GM19324 (cell line): Measurements from ENCODE around the gene PCNX1.

Experiments
- ATAC-seq: cut with Tn5 transposase; IDR thresholded peaks from one replicate; pipeline ENCODE4 v1.9.1; 2021; ENCODE audit warnings: mild to moderate bottlenecking, moderate library complexity; ENCODE audit not compliant: unreplicated experiment, low FRiP score

Gene PCNX1

DNA sequence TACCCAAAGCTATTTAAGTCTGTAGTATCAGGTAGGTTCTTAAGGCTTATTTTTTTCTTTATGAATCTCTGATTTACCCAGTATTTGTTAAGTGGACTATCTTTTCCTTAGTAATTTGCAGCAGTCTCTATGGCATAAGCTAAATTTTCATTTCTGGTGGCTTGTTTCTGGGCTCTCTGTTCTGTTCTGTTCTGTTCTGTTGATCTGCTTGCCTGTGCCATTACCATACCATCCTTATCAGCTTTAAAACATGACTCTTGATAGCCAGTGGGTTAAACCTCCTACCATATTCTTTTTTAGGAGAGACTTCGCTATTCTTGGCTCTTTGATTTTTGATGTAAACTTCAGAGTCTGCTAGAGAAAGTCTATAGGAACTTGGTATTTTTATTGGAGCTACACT, 46.8 kb downstream of the PCNX1 start:
- ATAC-seq: no peak

- ATAC-seq: no peak
These were observed 48.6 kb downstream of the PCNX1 start for GRCh38 chr14:70955543-70956480.

- ATAC-seq: no peak
These were observed 49.3 kb downstream of the PCNX1 start for GRCh38 chr14:70956511-70956910.

GRCh38 chr14:70957710-70958109, 50.5 kb downstream of the PCNX1 start:
- ATAC-seq: no peak

DNA sequence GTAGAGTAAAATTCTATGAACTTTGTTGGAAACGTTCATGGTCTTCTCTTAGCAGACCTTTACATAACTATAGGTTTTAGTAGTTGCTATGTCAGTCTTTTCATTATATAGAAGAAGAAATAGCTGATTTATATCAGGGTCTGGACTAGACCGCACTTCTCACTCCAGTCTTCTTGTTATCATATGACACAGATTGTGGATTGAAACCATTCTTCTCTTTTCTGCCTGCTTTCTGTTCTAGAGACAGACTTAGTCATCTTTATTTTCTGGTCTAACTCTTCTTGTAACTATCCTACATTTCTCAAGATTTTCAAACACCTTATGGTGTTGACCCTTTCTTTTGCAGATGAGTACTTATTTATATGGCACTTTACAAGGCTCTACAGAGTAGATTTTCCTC, 55.7 kb downstream of the PCNX1 start:
- ATAC-seq: no peak

DNA sequence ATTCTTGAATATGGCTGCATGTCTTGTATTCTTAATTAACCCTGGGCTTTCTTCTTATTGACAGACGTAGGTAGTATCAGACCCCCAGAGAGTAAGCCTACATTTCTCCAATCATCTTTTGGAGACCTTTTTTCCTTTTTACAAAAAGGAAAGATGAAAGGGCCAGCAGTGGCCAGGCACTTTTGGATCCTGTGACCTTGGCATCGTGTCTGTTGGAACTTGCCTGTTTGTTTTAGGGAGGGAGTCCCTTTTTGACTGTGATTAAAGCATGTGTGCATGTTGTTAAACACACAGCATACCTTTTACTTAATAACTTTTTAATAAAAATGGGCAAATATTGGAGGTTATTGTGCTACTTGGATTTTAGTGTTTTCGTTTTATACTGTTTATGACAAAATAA, 57.2 kb downstream of the PCNX1 start:
- no peak for ATAC-seq

GRCh38 chr14:70971560-70971959, 64.3 kb downstream of the PCNX1 start:
- ATAC-seq: no peak

DNA sequence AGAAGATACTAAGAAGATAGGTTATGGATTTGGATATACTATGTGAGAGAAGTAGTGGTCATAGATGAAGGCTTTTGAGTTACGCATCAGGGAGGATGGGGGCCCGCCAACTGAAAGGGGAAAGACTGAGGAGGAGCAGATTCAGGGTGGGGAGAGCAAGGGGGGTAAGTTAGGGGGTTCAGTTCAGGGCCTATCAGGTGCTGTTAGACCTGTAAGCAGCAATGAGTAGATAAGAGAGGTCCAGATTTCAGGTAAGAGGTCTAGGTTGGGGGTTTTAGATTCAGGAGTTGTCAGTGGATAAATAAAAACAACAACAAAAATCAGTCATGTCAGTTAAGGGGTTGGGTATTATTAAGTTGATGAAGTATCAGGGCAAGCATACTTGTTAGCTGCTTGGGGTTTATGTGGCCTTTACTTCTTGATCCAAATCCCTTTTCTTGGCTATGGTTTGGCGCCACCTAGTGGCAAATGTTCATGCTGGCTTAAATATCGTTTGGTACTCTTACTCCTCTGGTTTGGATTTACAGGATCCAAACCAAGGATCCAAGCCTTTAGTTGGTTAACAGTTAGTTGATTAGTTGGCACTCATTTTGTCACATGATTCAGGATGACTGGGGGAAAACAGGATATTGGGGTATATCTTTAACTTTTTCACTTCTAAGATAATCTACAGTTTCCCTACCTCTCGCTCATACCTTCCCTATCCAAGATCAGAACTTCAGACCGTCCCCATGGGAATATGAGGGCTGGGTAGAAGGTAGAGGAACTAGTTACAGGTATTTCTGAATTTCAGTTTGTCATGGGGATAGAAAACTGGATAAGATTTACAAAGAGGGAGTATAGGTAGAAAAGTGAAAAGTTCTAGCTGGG, 65.1 kb downstream of the PCNX1 start:
- no peak for ATAC-seq

GRCh38 chr14:70976591-70976990, 69.3 kb downstream of the PCNX1 start:
- ATAC-seq: no peak

GRCh38 chr14:70981000-70981952, 74.0 kb downstream of the PCNX1 start:
- no peak for ATAC-seq

DNA sequence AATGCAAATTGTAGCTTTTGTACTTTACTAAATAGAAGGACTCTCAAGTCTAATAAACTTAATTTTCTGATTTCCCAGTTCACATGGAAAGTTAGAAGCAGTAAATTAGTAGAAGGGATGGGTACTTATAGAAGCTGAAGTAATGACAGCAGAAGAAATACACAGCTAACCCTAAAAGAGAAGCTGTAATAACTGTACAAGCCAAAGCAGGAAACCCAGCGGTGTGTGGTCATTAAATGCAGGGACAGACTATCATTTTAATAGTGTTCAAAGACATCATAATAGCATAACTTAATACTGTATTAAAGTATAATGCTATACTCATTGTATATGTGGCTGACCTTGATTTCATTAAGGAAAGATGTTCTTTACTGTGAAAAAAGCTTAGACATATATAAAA, 74.9 kb downstream of the PCNX1 start:
- ATAC-seq: no peak

DNA sequence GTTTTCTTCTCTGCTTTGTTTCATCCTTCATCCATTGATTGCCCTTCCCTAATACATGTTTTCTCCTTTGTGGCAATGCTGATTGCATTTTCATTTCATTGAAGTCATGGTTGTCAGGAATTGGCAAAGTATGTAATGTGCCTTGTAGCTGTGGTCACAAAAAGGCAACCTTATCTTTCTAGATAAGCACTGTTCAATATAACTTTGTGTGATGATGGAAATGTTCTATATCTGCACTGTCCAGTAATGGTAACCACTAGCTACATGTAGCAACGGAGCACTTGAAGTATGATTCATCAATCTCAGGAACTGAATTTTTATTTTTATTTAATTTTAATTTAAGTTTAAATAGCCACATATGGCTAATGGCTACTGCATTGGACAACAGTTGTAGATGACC, 79.8 kb downstream of the PCNX1 start:
- ATAC-seq: no peak

GRCh38 chr14:70988452-70988851, 81.2 kb downstream of the PCNX1 start:
- ATAC-seq: no peak

DNA sequence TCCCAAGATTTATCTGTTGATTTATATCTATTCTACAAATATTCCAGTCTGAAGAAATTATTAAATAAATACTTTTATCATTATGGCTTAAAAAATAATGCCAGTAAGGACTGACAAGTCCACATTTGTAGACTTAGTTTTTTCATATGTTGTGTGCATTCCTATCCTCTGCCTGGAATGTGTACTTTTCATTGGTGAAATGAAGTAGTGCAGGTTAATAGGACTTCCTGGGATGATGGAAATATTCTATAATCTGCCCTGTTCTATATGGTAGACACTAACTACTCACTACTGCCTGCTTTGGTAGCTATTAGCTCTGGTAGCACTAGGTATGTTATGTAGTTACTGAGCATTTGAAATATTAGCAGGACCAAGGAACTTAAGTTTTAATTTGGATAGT, 86.7 kb downstream of the PCNX1 start:
- ATAC-seq: no peak

- ATAC-seq: no peak
These were observed 88.0 kb downstream of the PCNX1 start for GRCh38 chr14:70995211-70995610.

DNA sequence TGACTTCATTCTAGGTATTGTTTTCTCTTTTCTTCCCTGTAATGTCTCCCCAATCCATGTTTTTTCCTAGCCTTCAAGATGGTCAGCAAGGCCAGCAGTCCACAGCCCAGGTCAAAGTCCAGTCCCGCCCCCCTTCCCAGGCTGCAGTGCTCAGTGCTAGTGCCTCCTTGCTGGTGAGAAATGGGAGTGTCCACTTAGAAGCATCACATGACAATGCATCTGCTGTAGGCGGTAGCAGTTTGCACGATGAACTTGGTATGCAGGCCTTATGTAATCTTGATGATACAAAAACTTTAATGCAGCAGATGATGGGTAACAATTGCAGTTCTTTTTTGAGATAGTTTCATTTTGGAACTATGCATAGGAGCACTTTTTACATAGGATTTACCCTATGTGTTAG, 88.4 kb downstream of the PCNX1 start:
- no peak for ATAC-seq

DNA sequence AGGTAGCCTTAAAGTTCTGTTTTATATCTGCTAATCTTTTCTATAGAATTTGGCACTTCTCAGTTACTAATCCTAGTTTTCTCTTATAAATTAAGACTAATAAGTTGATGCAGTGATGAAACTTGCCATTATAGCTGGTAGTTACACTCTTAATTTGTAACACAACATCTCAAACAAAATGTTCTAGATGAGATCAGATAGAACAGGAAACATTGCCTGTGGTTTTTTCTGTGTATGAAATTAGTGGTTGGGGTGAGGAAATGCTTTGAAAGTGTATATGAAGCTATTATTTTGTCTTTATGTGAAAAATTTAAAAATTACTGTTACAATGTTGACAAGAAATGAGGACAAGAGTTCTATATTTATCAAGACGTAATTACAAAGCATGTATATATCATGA, 91.9 kb downstream of the PCNX1 start:
- no peak for ATAC-seq

DNA sequence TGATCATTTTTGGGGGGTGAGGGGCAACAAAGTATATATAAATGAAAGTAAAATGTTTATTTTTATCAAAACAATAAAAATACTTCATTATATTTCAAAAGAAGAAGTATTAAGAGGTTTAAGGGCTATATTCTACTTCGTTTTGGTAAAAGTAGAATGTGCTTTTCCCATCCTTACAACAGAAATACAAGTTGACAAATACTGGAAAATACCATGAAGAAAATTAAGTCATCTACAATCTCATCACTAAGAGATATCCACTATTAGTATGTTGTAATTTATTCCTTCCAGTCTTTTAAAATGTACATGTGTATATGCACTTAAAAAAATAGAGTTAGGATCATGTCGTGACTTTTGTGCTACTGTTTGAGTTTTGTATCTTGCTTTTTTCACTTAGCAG, 92.8 kb downstream of the PCNX1 start:
- ATAC-seq: no peak

- ATAC-seq: no peak
These were observed 94.5 kb downstream of the PCNX1 start for GRCh38 chr14:71001742-71002141.

- ATAC-seq: no peak
These were observed 95.9 kb downstream of the PCNX1 start for GRCh38 chr14:71003156-71003555.
